ENCODE measurements around the gene ACTN3. TPM values are rescaled to one million over a fixed set of nuclear protein-coding genes. Genes with fewer than 3 reads are reported as not detected.

The ACTN3 gene
- total RNA-seq (2022; extraction: Qiagen RNA extraction; ENCODE audit: low read depth), result 0.15 TPM in 1 of 5 replicates, not detected in the others

DNA sequence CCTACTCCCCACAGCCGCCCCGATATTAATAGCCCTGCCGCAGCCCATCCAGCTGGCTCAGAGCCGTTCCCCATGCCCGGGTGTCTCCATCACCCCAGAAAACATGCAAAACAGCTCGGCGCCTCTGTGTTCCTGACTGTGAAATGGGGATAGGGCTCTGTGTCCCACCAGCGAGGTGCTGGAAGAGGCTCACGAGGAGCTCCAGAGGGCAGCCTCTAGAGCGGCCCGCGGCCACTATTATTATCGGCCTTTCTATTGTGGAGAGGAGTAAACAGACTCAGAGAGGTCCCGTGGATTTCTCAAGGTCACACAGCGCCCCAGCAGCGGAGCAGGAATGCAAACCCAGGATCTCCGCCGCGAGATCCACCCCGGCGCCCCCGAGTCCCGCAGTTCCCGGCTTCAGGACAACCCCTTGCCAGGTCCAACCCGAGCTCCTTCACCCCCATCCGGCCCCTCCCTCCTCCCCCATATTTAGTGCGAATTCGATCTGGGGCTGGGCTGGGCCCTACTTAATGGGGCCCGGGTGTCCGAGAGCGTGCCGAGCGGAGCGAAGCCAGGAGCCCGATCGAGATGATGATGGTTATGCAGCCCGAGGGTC, at the start of gene ACTN3:
ACTN3 (plus strand) TSS at position 536 of the 598 bp plus-strand sequence; CDS start at position 571, 35 bp downstream.

DNA sequence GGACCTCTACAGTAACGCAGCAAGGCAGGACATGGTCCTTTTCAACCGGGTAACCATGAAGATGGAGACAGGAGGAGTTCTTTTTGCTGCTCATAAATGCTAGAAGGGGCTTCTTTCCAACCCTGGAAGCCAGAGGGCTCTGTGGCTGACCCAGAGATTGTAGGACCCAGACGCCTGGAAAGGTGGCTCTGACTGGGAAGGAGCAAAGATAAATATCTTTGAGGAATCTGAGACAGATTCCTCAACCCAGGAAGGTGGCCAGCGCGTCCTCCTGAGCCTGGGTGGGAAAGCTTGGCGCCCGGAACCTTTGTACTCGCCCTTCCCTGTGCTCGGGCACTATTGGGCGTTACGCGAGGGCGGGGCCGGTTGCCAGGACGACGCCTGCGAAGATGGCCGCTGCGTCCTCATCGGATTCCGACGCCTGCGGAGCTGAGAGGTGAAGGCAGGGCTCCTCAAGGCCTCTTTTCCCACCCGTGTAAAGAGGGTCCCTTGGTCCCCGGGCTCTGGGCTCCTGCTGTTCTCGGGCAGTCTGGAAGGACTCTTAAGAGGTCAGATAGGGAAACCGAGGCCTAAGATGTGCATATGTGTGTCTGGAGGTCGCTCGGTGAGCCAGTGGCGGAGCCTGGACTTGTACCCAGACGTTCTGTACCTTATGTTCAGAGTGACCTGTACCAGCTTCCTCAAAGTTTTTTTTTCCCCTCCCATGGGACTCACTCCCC, 36.3 kb upstream of the ACTN3 start, which contains the start of gene BBS1:
BBS1 (plus strand) TSS at position 365 of the 719 bp plus-strand sequence; CDS start at position 390, 25 bp downstream.

DNA sequence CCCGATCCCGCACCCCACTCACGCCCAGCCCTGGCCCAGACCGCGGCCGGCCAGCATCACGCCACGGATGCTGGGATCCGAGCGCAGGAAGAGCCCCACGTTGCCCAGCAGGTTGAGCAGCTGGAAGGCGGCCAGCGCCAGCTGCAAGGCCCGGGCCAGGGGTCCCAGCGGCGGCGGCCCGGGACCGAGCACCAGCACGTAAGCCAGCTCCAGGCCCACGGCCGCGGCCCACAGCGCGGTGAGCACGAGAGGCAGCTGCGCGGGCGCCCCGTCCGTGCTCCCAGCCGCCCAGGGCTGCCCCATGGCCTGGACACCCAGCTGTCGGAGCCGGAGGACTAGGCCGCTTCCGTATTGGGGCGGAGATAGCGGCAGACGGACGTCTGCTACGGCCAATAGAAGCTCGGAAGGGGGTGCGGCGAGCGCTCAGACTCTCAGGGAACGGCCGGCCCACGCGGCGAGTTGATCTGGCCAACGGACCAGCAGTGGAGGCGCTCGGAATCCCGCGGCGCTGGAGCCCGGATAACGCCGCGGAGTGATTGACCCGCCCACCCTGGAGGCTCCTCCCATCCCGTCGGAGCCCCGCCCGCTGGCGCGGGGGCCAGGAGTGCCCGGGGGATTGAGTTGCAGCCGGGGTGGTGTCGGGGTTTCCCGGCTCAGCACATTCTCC, 869 bp upstream of the ACTN3 start, which contains the start of gene ZDHHC24:
ZDHHC24 (minus strand) TSS at position 348 of the 667 bp plus-strand sequence; CDS start at position 303, 45 bp downstream.

DNA sequence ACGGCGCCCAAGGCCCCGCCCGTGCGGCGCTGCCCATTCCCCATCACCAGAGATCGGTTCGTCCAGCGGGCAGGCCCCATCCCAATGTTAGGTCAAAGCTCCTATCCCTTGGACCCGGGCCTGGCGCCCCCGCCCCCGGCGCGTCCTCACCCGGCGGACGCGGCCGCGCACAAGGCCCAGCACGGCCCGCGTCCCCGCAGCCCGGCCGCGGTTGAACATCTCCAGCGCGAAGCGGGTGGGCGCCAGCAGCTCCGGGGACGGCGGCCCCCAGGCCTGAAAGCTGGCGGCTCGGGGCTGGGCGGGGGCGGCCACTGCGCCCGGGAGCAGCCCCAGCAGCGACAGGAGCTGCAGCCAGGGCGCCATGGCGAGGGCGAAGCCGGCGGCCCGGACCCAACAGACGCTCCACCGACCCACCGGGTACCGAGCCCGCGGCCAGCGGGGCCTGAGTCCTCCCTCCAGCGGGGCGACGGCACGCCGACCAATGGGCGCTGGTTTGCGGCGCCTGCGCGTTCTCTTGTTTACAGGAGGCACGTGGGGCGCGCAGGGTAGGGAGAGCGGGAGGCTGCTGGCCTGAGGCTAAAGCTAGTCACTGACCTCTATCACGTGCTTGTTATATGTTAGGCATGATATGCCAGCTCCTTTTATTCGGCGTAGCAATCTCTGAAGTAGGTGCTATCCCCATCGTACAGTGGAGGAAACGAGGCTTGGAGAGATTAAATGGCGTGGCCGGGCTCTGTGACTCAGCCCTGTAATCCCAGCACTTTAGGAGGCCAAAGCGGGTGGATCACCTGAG, 21.6 kb downstream of the ACTN3 start, which contains the start of gene CTSF:
CTSF (minus strand) TSS at position 483 of the 793 bp plus-strand sequence; CDS start at position 363, 120 bp downstream.

DNA sequence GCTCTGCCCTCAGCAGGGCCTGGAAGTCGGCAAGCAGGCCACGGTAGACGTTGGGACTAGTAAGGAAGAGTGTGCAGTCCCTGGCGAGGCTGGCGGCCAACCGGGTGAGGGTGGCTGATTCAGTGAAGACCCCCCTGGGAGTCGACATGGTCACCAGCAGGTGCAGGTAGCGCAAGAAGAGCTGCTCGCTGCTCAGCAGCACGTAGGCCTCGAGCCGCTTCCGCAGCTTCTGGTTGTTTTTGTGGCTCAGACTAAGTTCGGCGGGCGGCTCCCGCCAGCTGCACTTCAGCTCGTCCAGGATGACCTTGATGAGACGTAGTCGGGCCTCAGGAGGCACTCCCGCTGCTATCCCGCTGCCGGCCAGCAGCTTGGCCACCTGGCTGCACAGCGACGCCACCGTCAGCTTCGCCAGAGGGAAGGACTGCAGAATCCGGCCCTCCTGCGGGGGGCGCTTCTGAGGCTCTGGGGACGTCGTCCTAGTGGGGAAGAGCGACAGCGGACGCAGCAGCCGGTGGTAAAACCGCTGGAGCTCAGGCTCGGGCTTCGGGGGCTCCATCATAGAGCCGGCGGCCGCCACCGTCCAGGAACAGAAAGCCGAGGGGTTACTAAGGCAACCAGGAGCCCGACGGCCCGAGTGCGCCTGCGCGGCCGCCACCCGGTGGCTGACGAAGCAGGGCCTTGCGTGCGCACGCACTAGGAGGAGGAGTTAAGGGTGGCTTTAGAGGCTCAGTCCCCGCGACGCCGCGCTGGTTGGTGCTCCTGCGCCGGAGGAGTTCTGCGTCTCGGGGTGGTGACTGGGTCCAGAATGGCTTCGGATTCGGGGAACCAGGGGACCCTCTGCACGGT, 46.0 kb downstream of the ACTN3 start, which contains the start of the genes CCDC87 and CCS:
CCDC87 (minus strand) TSS at position 607 of the 846 bp plus-strand sequence; CDS start at position 559, 48 bp downstream.
CCS (plus strand) TSS at position 729 of the 846 bp plus-strand sequence; CDS start at position 806, 77 bp downstream.

Other genes with a start within 250 kb of the ACTN3 start
- gene CD248, start 229.9 kb upstream of the ACTN3 start, total RNA-seq (2022; extraction: Qiagen RNA extraction; ENCODE audit: low read depth), result not detected in 5 replicates
- gene RIN1, start 210.5 kb upstream of the ACTN3 start, total RNA-seq (2022; extraction: Qiagen RNA extraction; ENCODE audit: low read depth), result 26.3 to 36.8 TPM (median 35.7 TPM) in 5 replicates
- 68.8 to 102 TPM (median 87.9 TPM) in 5 replicates for gene BRMS1, start 201.8 kb upstream of the ACTN3 start, total RNA-seq (2022; extraction: Qiagen RNA extraction; ENCODE audit: low read depth)
- 11.0 to 19.7 TPM (median 18.7 TPM) in 5 replicates for gene B4GAT1, start 199.3 kb upstream of the ACTN3 start, total RNA-seq (2022; extraction: Qiagen RNA extraction; ENCODE audit: low read depth)
- 2.5 to 5.8 TPM (median 5.7 TPM) in 5 replicates for gene SLC29A2, start 175.1 kb upstream of the ACTN3 start, total RNA-seq (2022; extraction: Qiagen RNA extraction; ENCODE audit: low read depth)
- gene NPAS4, start 125.9 kb upstream of the ACTN3 start, total RNA-seq (2022; extraction: Qiagen RNA extraction; ENCODE audit: low read depth), result not detected in 5 replicates
- 81.3 to 121 TPM (median 106 TPM) in 5 replicates for gene MRPL11, start 108.1 kb upstream of the ACTN3 start, total RNA-seq (2022; extraction: Qiagen RNA extraction; ENCODE audit: low read depth)
- 3.1 to 6.5 TPM (median 5.5 TPM) in 5 replicates for gene PELI3, start 80.0 kb upstream of the ACTN3 start, total RNA-seq (2022; extraction: Qiagen RNA extraction; ENCODE audit: low read depth)
- gene DPP3, start 66.5 kb upstream of the ACTN3 start, total RNA-seq (2022; extraction: Qiagen RNA extraction; ENCODE audit: low read depth), result 49.5 to 57.7 TPM (median 55.3 TPM) in 5 replicates
- 7.7 to 11.6 TPM (median 9.6 TPM) in 5 replicates for gene BBS1, start 36.3 kb upstream of the ACTN3 start, total RNA-seq (2022; extraction: Qiagen RNA extraction; ENCODE audit: low read depth)
- 5.8 to 15.5 TPM (median 14.5 TPM) in 5 replicates for gene ZDHHC24, start 855 bp upstream of the ACTN3 start, total RNA-seq (2022; extraction: Qiagen RNA extraction; ENCODE audit: low read depth)
- gene CTSF, start 21.7 kb downstream of the ACTN3 start, total RNA-seq (2022; extraction: Qiagen RNA extraction; ENCODE audit: low read depth), result 27.1 to 40.9 TPM (median 32.9 TPM) in 5 replicates
- gene CCDC87, start 46.2 kb downstream of the ACTN3 start, total RNA-seq (2022; extraction: Qiagen RNA extraction; ENCODE audit: low read depth), result 0.55 to 0.85 TPM (median 0.79 TPM) in 5 replicates
- 22.1 to 34.1 TPM (median 30.4 TPM) in 5 replicates for gene CCS, start 46.3 kb downstream of the ACTN3 start, total RNA-seq (2022; extraction: Qiagen RNA extraction; ENCODE audit: low read depth)
- gene RBM14, start 69.7 kb downstream of the ACTN3 start, total RNA-seq (2022; extraction: Qiagen RNA extraction; ENCODE audit: low read depth), result 60.9 to 78.4 TPM (median 72.6 TPM) in 5 replicates
- 132 to 155 TPM (median 137 TPM) in 5 replicates for gene RBM4, start 91.8 kb downstream of the ACTN3 start, total RNA-seq (2022; extraction: Qiagen RNA extraction; ENCODE audit: low read depth)
- gene RBM4B, start 131.0 kb downstream of the ACTN3 start, total RNA-seq (2022; extraction: Qiagen RNA extraction; ENCODE audit: low read depth), result 15.4 to 24.4 TPM (median 21.5 TPM) in 5 replicates
- gene SPTBN2, start 182.3 kb downstream of the ACTN3 start, total RNA-seq (2022; extraction: Qiagen RNA extraction; ENCODE audit: low read depth), result 9.3 to 14.5 TPM (median 10.5 TPM) in 5 replicates

Data from A549 treated with ZK216348 at 1 μM for 4 hours (cell line).